ENCODE data around the gene SHFL. TPM values are rescaled to one million over a fixed set of nuclear protein-coding genes. Genes with fewer than 3 reads are reported as not detected.
A peak's percentile ranks its signal among the peaks of the same experiment; 100 is the strongest.

Gene SHFL
- total and polyA plus RNA-seq, 9 donors = 34.0 to 49.5 (median 40.2) TPM

GRCh38 chr19:10122045-10122444, 35.9 kb downstream of the SHFL start:
- WGBS, 3 donors = 12 to 26% (median 21%) methylated on average over 6 of the region's 6 CpGs
- intact Hi-C loops (cut with DNase I) = no loop called here
- peak in 1 of 5 donors; percentile 49 for DNase-seq
- peaks cover 5% of the 10 kb centered on the region for H3K4me1 ChIP-seq (ENCODE audit: insufficient read depth)
- no peak for TF ChIP-seq CTCF (IDR thresholded peaks at IDR 0.05)
- no peak for TF ChIP-seq POLR2A (IDR thresholded peaks at IDR 0.05)
- TF ChIP-seq EP300 (IDR thresholded peaks at IDR 0.05) = no peak
- no peaks in the 10 kb centered on the region for H3K27me3 ChIP-seq
- H3K36me3 ChIP-seq = no peaks in the 10 kb centered on the region
- no peak overlapping the region for H3K4me3 ChIP-seq
- no peaks in the 10 kb centered on the region for H3K9me3 ChIP-seq
- H3K27ac ChIP-seq = peak overlapping the region; percentile 6 to 20

- H3K36me3 ChIP-seq = no peaks in the 10 kb centered on the region
- no peaks in the 10 kb centered on the region for H3K27me3 ChIP-seq
- intact Hi-C loops (cut with DNase I) = no loop called here
- H3K4me3 ChIP-seq = no peak overlapping the region
- no peaks in the 10 kb centered on the region for H3K4me1 ChIP-seq (ENCODE audit: insufficient read depth)
- H3K27ac ChIP-seq = no peak overlapping the region
- DNase-seq = no peak
- 93 to 97% (median 97%) methylated on average over 7 of the region's 7 CpGs for WGBS, 3 donors
- TF ChIP-seq POLR2A (IDR thresholded peaks at IDR 0.05) = no peak
- TF ChIP-seq EP300 (IDR thresholded peaks at IDR 0.05) = no peak
- no peak for TF ChIP-seq CTCF (IDR thresholded peaks at IDR 0.05)
- no peaks in the 10 kb centered on the region for H3K9me3 ChIP-seq
These were observed 38.3 kb downstream of the SHFL start for GRCh38 chr19:10124429-10124828.

GRCh38 chr19:10126213-10126639, 40.1 kb downstream of the SHFL start:
- no peaks in the 10 kb centered on the region for H3K4me1 ChIP-seq (ENCODE audit: insufficient read depth)
- no peak overlapping the region for H3K27ac ChIP-seq
- WGBS, 3 donors = 86 to 94% (median 93%) methylated on average over 4 of the region's 4 CpGs
- H3K4me3 ChIP-seq = no peak overlapping the region
- intact Hi-C loops (cut with DNase I) = no loop called here
- no peaks in the 10 kb centered on the region for H3K36me3 ChIP-seq
- TF ChIP-seq EP300 (IDR thresholded peaks at IDR 0.05) (no peak), POLR2A (IDR thresholded peaks at IDR 0.05) (no peak), CTCF (IDR thresholded peaks at IDR 0.05) (no peak)
- DNase-seq = no peak
- H3K9me3 ChIP-seq = no peaks in the 10 kb centered on the region
- no peaks in the 10 kb centered on the region for H3K27me3 ChIP-seq

- Histone ChIP-seq H3K4me1 (ENCODE audit: insufficient read depth) (no peaks in the 10 kb centered on the region), H3K27me3 (no peaks in the 10 kb centered on the region), H3K9me3 (no peaks in the 10 kb centered on the region), H3K27ac (no peak overlapping the region), H3K36me3 (peaks cover 2% of the 10 kb centered on the region), H3K4me3 (no peak overlapping the region)
- TF ChIP-seq EP300 (IDR thresholded peaks at IDR 0.05) = no peak
- TF ChIP-seq POLR2A (IDR thresholded peaks at IDR 0.05) = no peak
- TF ChIP-seq CTCF (IDR thresholded peaks at IDR 0.05) = no peak
- WGBS, 3 donors = 87 to 93% (median 88%) methylated on average over 7 of the region's 7 CpGs
- intact Hi-C loops (cut with DNase I) = no loop called here
- no peak for DNase-seq
These were observed 46.8 kb downstream of the SHFL start for GRCh38 chr19:10132905-10133304.
